SK-N-SH (cell line): ENCODE results near the gene FOXP2.

ENCODE experiments used
- CHD2 ChIP-seq: fragments of 150-350 bp; IDR thresholded peaks from 2 replicates; pipeline ENCODE4 v1.6.1; 2018; ENCODE audit warnings: low read length; ENCODE audit not compliant: partially characterized antibody
- CTCF ChIP-seq: fragments of 200-600 bp; sonication (generic); IDR thresholded peaks from 2 replicates; pipeline ENCODE4 v1.6.1; 2017; ENCODE audit warnings: antibody characterized with exemption, mild to moderate bottlenecking, moderate library complexity
- EZH2phosphoT487 ChIP-seq: fragments of 200-600 bp; sonication (generic); IDR thresholded peaks from 2 replicates; pipeline ENCODE4 v1.6.1; 2017; ENCODE audit warnings: low read depth, mixed run types, mild to moderate bottlenecking, antibody characterized with exemption, moderate library complexity, borderline replicate concordance
- FOSL2 ChIP-seq: IDR thresholded peaks from 2 replicates; pipeline ENCODE4 v1.4.0; 2012; ENCODE audit warnings: low read depth, mild to moderate bottlenecking, moderate library complexity, borderline replicate concordance
- JUND ChIP-seq: IDR thresholded peaks from 2 replicates; pipeline ENCODE4 v1.4.0; 2012
- MAX ChIP-seq: IDR thresholded peaks from 2 replicates; pipeline ENCODE4 v1.4.0; 2012; ENCODE audit warnings: low read depth
- MEF2A ChIP-seq: IDR thresholded peaks from 2 replicates; pipeline ENCODE4 v1.4.0; 2012; ENCODE audit warnings: low read depth, borderline replicate concordance
- NFIC ChIP-seq: IDR thresholded peaks from 2 replicates; pipeline ENCODE4 v1.4.0; 2012; ENCODE audit warnings: borderline replicate concordance
- RCOR1 ChIP-seq: fragments of 150-350 bp; IDR thresholded peaks from 2 replicates; pipeline ENCODE4 v1.6.1; 2017; ENCODE audit warnings: antibody characterized with exemption, low read length
- REST ChIP-seq: IDR thresholded peaks from 2 replicates; pipeline ENCODE4 v1.6.1; 2012; ENCODE audit warnings: mild to moderate bottlenecking, low read depth, low read length, moderate library complexity
- RFX5 ChIP-seq: IDR thresholded peaks from 2 replicates; pipeline ENCODE4 v1.6.1; 2012; ENCODE audit warnings: mild to moderate bottlenecking, improper control_type of control experiment, low read length
- USF2 ChIP-seq: fragments of 150-350 bp; IDR thresholded peaks from 2 replicates; pipeline ENCODE4 v1.6.1; 2017; ENCODE audit warnings: antibody characterized with exemption, low read length, low read depth, borderline replicate concordance
- YY1 ChIP-seq: IDR thresholded peaks from 2 replicates; pipeline ENCODE4 v1.4.0; 2012; ENCODE audit warnings: low read depth, mild to moderate bottlenecking

GRCh38 chr7:114645451-114645850 is 230.8 kb downstream of the FOXP2 start:
- TF ChIP-seq CTCF, result no peak
- no peak for TF ChIP-seq MEF2A
- TF ChIP-seq RFX5, result no peak
- TF ChIP-seq JUND, result no peak
- TF ChIP-seq FOSL2, result no peak
- no peak for TF ChIP-seq RCOR1
- TF ChIP-seq REST, result no peak
- TF ChIP-seq CHD2, result no peak
- TF ChIP-seq NFIC, result no peak
- no peak for TF ChIP-seq USF2
- TF ChIP-seq EZH2phosphoT487, result no peak
- TF ChIP-seq MAX, result no peak
- no peak for TF ChIP-seq YY1
